ENCODE results near the gene ALDH8A1.

Gene ALDH8A1

DNA sequence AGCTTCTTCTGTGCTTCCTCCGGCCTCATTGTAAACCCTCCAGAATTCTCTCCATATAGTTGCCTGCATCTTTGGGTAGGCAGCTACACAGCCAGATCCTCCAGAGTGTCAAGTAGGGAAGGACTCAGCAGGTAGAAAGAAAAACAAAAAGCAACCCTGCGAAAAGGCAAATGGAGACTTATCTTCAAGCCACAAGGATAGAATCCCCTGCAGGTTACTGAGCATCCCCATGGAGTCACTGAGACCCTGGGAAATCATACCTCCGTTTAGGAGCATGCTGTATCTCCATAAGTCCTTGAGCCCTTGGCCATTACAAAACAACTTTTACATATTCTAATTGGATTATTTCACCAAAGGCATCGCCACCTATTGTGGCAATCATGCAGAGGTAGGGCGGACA lies 28.6 kb downstream of the ALDH8A1 start:
- TF ChIP-seq, protein P1, sequence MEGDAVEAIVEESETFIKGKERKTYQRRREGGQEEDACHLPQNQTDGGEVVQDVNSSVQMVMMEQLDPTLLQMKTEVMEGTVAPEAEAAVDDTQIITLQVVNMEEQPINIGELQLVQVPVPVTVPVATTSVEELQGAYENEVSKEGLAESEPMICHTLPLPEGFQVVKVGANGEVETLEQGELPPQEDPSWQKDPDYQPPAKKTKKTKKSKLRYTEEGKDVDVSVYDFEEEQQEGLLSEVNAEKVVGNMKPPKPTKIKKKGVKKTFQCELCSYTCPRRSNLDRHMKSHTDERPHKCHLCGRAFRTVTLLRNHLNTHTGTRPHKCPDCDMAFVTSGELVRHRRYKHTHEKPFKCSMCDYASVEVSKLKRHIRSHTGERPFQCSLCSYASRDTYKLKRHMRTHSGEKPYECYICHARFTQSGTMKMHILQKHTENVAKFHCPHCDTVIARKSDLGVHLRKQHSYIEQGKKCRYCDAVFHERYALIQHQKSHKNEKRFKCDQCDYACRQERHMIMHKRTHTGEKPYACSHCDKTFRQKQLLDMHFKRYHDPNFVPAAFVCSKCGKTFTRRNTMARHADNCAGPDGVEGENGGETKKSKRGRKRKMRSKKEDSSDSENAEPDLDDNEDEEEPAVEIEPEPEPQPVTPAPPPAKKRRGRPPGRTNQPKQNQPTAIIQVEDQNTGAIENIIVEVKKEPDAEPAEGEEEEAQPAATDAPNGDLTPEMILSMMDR (IDR thresholded peaks at IDR 0.05; ENCODE audit: control insufficient read depth, extremely low read depth, insufficient read depth), result no peak
- no peak overlapping the region for H3K4me3 ChIP-seq (ENCODE audit: low read depth, low read length)

DNA sequence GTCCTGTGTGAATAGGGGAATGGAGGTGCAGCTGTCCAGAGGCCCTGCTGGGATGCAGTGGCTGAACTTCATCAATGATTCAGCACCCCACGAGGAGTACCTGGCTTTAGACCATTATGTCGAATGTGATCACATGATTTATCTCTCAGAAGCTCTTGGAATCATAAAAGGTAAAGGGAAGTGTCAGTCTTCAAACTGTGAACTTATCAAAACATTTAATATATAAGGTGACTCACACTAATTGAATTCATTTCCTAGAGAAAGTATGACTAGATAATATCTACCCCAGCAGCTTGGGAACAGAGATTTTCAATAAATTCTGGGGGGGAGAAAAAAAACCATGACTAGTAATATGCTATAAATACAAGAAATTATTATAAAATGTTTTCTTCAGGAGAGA lies 29.5 kb downstream of the ALDH8A1 start:
- TF ChIP-seq, protein P1 (IDR thresholded peaks at IDR 0.05; ENCODE audit: control insufficient read depth, extremely low read depth, insufficient read depth), result no peak
- DNase-seq (ENCODE audit: low read depth), result no peak
- no peak overlapping the region for H3K4me3 ChIP-seq (ENCODE audit: low read depth, low read length)

More for the DNA sequence above, 28.6 kb downstream of the ALDH8A1 start:
- DNase-seq (ENCODE audit: low read depth), result no peak

DNA sequence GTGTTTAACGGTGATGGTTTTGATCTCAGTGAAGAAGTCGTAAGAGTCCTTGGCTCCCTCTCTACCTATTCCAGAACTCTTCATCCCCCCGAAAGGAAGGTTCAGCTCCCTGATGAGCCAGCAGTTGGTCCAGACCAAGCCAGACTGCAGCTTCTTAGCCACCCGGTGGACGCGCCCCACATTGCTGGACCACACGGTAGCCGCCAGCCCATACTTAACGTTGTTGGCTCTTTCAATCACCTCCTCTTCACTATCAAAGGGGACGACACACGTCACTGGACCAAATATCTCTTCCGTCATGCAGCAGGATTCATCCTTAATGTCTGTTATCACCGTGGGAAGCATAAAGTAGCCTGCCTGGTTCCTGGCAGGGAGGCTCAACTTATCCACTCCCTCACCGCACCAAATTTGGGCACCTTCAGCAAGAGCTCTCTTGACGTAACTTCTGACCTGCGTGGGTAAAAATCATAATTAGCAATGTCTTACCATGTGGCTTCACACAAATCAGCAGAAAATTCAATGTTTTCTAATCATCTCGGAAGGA lies 31.4 kb downstream of the ALDH8A1 start:
- no peak for DNase-seq (ENCODE audit: low read depth)
- no peak overlapping the region for H3K4me3 ChIP-seq (ENCODE audit: low read depth, low read length)
- TF ChIP-seq, protein P1 (IDR thresholded peaks at IDR 0.05; ENCODE audit: control insufficient read depth, extremely low read depth, insufficient read depth), result no peak

DNA sequence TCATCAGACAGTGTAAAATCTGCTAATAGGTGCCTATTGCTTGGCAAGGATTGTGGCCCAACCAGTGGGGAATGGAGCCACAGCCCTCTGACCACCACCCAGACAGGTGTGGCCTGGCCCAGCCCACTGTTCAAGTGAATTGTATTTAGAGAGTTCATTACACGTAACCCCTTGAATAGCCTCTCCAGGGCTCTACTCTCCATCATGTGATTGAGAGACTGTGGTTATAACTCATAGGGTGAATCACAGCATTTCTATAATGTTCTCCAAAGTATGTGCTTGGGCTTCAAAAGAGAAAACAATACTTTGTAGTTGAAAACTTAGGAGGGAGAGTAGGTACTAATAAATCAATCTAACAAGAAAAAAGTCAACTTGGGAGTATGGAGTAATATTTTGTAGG lies 38.4 kb downstream of the ALDH8A1 start:
- no peak overlapping the region for H3K4me3 ChIP-seq (ENCODE audit: low read depth, low read length)
- no peak for DNase-seq (ENCODE audit: low read depth)
- TF ChIP-seq, protein P1 (IDR thresholded peaks at IDR 0.05; ENCODE audit: control insufficient read depth, extremely low read depth, insufficient read depth), result no peak

DNA sequence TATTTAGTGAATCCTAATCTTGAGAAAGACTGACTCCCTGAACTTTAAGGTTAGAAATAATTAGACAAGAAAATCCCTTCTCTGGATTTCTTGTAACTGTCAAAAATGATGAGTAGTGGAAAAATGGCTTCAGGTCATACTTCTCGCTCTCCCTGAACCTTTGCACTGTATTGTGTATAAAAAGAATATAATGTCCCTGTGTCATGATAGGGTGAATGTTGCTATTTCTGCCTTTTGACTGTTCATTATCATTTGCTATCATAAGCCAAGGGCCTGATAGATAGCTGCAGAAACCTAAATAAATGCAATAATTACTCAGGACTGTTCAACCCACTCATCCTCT lies 39.3 kb downstream of the ALDH8A1 start:
- TF ChIP-seq, protein P1 (IDR thresholded peaks at IDR 0.05; ENCODE audit: control insufficient read depth, extremely low read depth, insufficient read depth), result no peak
- H3K4me3 ChIP-seq (ENCODE audit: low read depth, low read length), result no peak overlapping the region
- no peak for DNase-seq (ENCODE audit: low read depth)

DNA sequence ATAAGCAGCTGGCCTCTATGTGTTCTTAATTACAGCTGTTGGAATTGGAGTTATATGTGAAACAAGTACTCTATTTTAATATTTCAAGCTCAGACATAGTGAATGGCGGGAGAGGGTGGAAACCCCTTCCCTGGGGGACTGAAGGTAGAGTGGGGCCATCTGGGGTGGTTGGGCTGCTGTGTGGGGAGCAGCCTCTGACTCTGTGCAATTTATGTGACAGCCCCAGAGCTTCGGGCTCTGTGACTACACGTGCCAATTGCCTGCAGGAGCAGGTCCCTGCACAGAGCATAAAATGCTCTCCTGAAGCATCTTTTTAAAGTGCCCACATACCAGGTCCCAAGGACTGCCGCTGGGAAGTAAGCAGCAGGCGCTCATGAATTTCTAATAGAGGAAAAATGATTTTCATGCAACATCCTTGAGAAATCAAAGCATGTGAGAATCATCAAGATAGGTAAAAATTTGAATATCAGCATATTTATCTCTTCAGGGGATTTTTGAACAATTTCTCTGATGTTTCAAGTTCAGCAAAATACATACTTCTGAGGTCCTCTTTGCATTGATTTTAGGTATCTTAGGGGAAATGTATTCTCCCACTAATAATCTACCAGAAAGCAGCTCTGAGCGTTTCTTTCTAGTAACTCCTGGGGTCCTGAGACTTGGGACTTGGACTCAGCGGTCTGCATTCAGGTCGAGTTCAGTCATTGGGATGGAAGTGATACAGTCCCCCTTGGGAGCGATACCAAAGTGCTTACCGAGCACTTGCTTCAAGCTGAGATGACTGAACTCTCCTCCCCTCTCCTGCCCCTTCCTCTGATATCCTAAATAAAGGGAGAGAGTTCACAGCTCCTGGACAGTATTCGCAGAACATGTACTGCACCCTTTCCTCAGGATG lies 40.0 kb downstream of the ALDH8A1 start:
- TF ChIP-seq, protein P1 (IDR thresholded peaks at IDR 0.05; ENCODE audit: control insufficient read depth, extremely low read depth, insufficient read depth), result no peak
- H3K4me3 ChIP-seq (ENCODE audit: low read depth, low read length), result no peak overlapping the region
- DNase-seq (ENCODE audit: low read depth), result no peak
